ENCODE results near the gene NIPBL. TPM values are rescaled to one million over a fixed set of nuclear protein-coding genes. Genes with fewer than 3 reads are reported as not detected.

NIPBL gene
- total RNA-seq, 3 donors from 2014 or later, result 61.9 to 112 (median 69.2) TPM

DNA sequence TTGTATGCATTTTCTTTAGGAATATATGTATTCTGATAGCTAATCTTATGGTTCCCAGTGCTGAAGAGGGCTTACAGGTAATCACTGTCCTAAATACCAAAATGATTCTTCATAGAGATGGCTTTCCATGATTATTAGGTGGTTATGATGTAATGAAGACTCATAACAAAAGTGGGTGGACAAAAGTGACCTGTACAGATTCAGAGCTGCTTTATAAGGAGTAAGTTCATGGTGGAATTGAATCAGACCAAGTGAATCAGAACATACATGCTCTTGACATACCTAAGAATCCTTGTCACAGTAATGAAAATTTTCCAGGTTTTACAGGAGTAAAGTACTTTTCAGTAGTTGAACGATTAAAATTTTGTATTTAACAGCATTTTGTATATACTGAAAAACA lies 105.6 kb downstream of the NIPBL start:
- Histone ChIP-seq H3K27ac (no peak overlapping the region), H3K4me1 (no peaks in the 10 kb centered on the region), H3K27me3 (no peaks in the 10 kb centered on the region), H3K36me3 (no peaks in the 10 kb centered on the region), H3K9me3 (peaks cover 0 to 8% of the 10 kb centered on the region in 2 donors), H3K4me3 (no peak overlapping the region)
- DNase-seq (ENCODE audit: low spot score in 2 of 2), result no peak
- intact Hi-C loops (cut with DNase I; ENCODE audit: low total_unique reads), result no loop called here
- TF ChIP-seq POLR2AphosphoS5 (IDR thresholded peaks at IDR 0.05), result no peak
- no peak for TF ChIP-seq POLR2A (IDR thresholded peaks at IDR 0.05)
- TF ChIP-seq, protein P1, sequence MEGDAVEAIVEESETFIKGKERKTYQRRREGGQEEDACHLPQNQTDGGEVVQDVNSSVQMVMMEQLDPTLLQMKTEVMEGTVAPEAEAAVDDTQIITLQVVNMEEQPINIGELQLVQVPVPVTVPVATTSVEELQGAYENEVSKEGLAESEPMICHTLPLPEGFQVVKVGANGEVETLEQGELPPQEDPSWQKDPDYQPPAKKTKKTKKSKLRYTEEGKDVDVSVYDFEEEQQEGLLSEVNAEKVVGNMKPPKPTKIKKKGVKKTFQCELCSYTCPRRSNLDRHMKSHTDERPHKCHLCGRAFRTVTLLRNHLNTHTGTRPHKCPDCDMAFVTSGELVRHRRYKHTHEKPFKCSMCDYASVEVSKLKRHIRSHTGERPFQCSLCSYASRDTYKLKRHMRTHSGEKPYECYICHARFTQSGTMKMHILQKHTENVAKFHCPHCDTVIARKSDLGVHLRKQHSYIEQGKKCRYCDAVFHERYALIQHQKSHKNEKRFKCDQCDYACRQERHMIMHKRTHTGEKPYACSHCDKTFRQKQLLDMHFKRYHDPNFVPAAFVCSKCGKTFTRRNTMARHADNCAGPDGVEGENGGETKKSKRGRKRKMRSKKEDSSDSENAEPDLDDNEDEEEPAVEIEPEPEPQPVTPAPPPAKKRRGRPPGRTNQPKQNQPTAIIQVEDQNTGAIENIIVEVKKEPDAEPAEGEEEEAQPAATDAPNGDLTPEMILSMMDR (IDR thresholded peaks at IDR 0.05), result no peak

DNA sequence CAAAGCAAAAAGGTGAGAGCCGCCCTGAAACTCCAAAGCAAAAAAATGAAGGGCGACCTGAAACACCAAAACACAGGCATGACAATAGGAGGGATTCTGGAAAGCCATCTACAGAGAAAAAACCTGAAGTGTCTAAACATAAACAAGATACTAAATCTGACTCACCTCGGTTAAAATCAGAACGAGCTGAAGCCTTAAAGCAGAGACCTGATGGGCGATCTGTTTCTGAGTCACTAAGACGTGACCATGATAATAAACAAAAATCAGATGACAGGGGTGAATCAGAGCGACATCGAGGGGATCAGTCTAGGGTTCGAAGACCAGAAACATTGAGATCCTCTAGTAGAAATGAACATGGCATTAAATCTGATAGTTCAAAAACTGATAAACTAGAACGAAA lies 108.8 kb downstream of the NIPBL start:
- H3K9me3 ChIP-seq, result no peaks in the 10 kb centered on the region
- no peaks in the 10 kb centered on the region for H3K27me3 ChIP-seq
- no peak for TF ChIP-seq POLR2A (IDR thresholded peaks at IDR 0.05)
- TF ChIP-seq, protein P1 (IDR thresholded peaks at IDR 0.05), result no peak
- no peak for TF ChIP-seq POLR2AphosphoS5 (IDR thresholded peaks at IDR 0.05)
- intact Hi-C loops (cut with DNase I; ENCODE audit: low total_unique reads), result no loop called here
- H3K27ac ChIP-seq, result no peak overlapping the region
- H3K36me3 ChIP-seq, result no peaks in the 10 kb centered on the region
- no peak overlapping the region for H3K4me3 ChIP-seq
- no peak for DNase-seq (ENCODE audit: low spot score in 2 of 2)
- no peaks in the 10 kb centered on the region for H3K4me1 ChIP-seq

DNA sequence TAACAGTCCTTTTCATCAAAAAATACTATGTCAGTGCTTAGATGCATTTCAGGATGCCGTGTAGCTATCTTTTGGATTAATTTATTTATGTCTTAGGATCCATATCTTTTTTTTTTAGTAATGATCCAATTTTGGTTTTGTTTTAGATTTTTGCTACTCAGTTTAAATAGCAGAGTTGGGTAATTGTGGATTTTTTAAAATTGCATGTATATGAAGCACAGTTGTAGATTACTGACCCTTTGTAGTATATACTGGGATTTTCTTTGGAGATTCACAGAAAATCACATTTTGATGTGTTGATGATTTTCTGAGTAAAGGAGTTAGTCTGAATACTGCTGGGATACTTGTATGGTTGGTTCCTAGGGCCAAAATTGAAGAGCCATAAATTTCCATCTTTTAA lies 111.8 kb downstream of the NIPBL start:
- Histone ChIP-seq H3K27me3 (no peaks in the 10 kb centered on the region), H3K4me1 (no peaks in the 10 kb centered on the region), H3K4me3 (no peak overlapping the region), H3K36me3 (no peaks in the 10 kb centered on the region), H3K9me3 (no peaks in the 10 kb centered on the region), H3K27ac (no peak overlapping the region)
- TF ChIP-seq POLR2A (IDR thresholded peaks at IDR 0.05) (no peak), POLR2AphosphoS5 (IDR thresholded peaks at IDR 0.05) (no peak)
- TF ChIP-seq, protein P1 (IDR thresholded peaks at IDR 0.05), result no peak
- intact Hi-C loops (cut with DNase I; ENCODE audit: low total_unique reads), result no loop called here
- DNase-seq (ENCODE audit: low spot score in 2 of 2), result no peak

DNA sequence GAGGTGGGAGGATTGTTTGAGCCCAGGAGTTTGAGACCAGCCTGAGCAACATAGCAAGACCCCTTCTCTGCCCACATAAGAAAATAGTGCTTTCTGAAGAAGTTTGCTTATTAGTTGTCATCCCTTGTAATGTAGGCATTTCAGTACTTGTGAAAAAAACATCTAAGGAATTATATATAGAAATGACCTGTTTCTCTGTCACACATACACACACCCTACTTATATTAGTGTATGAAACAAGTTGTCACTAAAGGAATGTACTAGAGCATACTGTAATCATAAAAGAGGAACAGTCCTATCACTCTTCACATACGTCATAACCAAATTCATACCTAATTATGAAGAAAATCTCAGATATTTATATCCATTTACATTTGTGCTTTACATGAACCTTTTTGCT lies 122.0 kb downstream of the NIPBL start:
- H3K36me3 ChIP-seq, result peaks cover 8% of the 10 kb centered on the region

DNA sequence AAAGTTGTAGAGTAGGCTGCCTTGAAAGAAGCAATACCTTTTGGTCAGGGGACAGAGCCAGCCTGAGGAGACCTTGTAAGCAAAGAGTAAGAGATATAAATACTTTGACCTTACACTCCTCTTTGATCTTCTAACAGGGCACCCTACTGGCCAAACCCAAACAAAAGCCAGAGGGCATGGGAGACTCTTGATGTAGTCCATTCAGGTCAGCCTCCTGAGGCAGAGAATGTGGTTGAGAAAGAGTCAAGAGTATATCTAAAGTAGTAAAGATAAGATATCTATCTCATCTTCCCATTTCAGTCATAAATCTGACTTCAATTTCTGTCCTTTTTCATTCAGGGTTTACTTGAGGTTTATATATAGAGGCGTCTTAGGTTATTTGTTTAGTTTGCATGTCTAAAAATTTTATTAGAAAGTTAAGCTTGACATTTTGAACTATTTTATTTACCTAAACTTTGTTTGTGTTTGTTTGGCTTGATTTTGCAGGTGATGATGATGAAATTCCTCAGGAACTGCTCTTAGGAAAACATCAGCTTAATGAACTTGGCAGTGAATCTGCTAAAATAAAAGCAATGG lies 125.7 kb downstream of the NIPBL start:
- TF ChIP-seq, protein P1 (IDR thresholded peaks at IDR 0.05), result no peak
- no peak for TF ChIP-seq POLR2AphosphoS5 (IDR thresholded peaks at IDR 0.05)
- TF ChIP-seq POLR2A (IDR thresholded peaks at IDR 0.05), result no peak
- H3K4me3 ChIP-seq, result no peak overlapping the region
- peaks cover 8% of the 10 kb centered on the region for H3K36me3 ChIP-seq
- intact Hi-C loops (cut with DNase I; ENCODE audit: low total_unique reads), result no loop called here
- no peaks in the 10 kb centered on the region for H3K4me1 ChIP-seq
- DNase-seq (ENCODE audit: low spot score in 2 of 2), result no peak
- H3K27ac ChIP-seq, result no peak overlapping the region
- H3K27me3 ChIP-seq, result no peaks in the 10 kb centered on the region
- H3K9me3 ChIP-seq, result no peaks in the 10 kb centered on the region

More for the DNA sequence above, 122.0 kb downstream of the NIPBL start:
- Histone ChIP-seq H3K27ac (no peak overlapping the region), H3K4me1 (no peaks in the 10 kb centered on the region), H3K27me3 (no peaks in the 10 kb centered on the region), H3K4me3 (no peak overlapping the region), H3K9me3 (no peaks in the 10 kb centered on the region)
- no peak for TF ChIP-seq POLR2AphosphoS5 (IDR thresholded peaks at IDR 0.05)
- TF ChIP-seq, protein P1 (IDR thresholded peaks at IDR 0.05), result no peak
- no peak for TF ChIP-seq POLR2A (IDR thresholded peaks at IDR 0.05)
- no peak for DNase-seq (ENCODE audit: low spot score in 2 of 2)
- intact Hi-C loops (cut with DNase I; ENCODE audit: low total_unique reads), result no loop called here

Data from breast epithelium (tissue), 4 donors.